PC-3 (cell line): Measurements from ENCODE around the gene CYLD. TPM values are rescaled to one million over a fixed set of nuclear protein-coding genes. Genes with fewer than 3 reads are reported as not detected.

Experiments used
- ATAC-seq: fragments of 200-7000 bp; cut with Tn5 transposase; 2 replicates; pipeline ENCODE4 v1.9.1; 2020; ENCODE audit warnings: mild to moderate bottlenecking, moderate library complexity
- BruUV-seq: library from RNA; stranded (reverse); fragments of 400-500 nt; replicated peaks from 2 replicates; lab custom pipeline; 2021; lab: Mats Ljungman, UMichigan
- CTCF ChIA-PET: fragments of 300-600 bp; sonication (Branson Sonifier 250); formaldehyde crosslinking; loops from one replicate; lab custom pipeline; 2022; ENCODE audit warnings: antibody characterized with exemption; lab: Charles Lee
- POLR2A ChIA-PET: fragments of 300-600 bp; sonication (Branson Sonifier 250); formaldehyde crosslinking; loops from one replicate; lab custom pipeline; 2022; ENCODE audit warnings: antibody characterized with exemption; ENCODE audit not compliant: unreplicated experiment; lab: Charles Lee
- DNase-seq: peaks from one replicate; pipeline ENCODE4 v3.0.0-alpha.2; 2015
- H2AFZ ChIP-seq: fragments of 300-600 bp; sonication (generic); 2 replicates; pipeline ENCODE4 v1.6.0; 2016; ENCODE audit warnings: antibody characterized with exemption, low read length
- H3F3A ChIP-seq: fragments of 300-600 bp; sonication (generic); one replicate; pipeline ENCODE4 v1.6.0; 2017; ENCODE audit warnings: antibody characterized with exemption, low read length, control low read depth, mild to moderate bottlenecking; ENCODE audit not compliant: unreplicated experiment
- H3K27ac ChIP-seq: fragments of 300-600 bp; sonication (generic); 2 replicates; pipeline ENCODE4 v1.5.1; 2016; ENCODE audit warnings: mild to moderate bottlenecking, low read length
- H3K27me3 ChIP-seq: fragments of 300-600 bp; sonication (generic); 2 replicates; pipeline ENCODE4 v1.6.1; 2016; ENCODE audit warnings: low read length, mixed read lengths
- H3K36me3 ChIP-seq: fragments of 300-600 bp; sonication (generic); 2 replicates; pipeline ENCODE4 v1.6.1; 2016; ENCODE audit warnings: low read depth, mixed run types, low read length, mixed read lengths
- H3K4me1 ChIP-seq: fragments of 300-600 bp; sonication (generic); 2 replicates; pipeline ENCODE4 v1.5.1; 2016; ENCODE audit warnings: low read length; ENCODE audit not compliant: insufficient read depth
- H3K4me2 ChIP-seq: fragments of 300-600 bp; sonication (generic); 2 replicates; pipeline ENCODE4 v1.6.0; 2016; ENCODE audit warnings: low read length
- H3K4me3 ChIP-seq: fragments of 300-600 bp; sonication (generic); 2 replicates; pipeline ENCODE4 v1.5.1; 2016; ENCODE audit warnings: mild to moderate bottlenecking, low read length, mixed read lengths
- H3K79me2 ChIP-seq: fragments of 300-600 bp; sonication (generic); 2 replicates; pipeline ENCODE4 v1.6.1; 2017; ENCODE audit warnings: low read length, mixed read lengths
- H3K9ac ChIP-seq: fragments of 300-600 bp; sonication (generic); 2 replicates; pipeline ENCODE4 v1.6.0; 2016; ENCODE audit warnings: mild to moderate bottlenecking, low read length
- H3K9me2 ChIP-seq: fragments of 300-600 bp; sonication (generic); replicated peaks from 2 replicates; pipeline ENCODE4 v1.6.1; 2016; ENCODE audit warnings: mixed run types, low read length, mixed read lengths
- H3K9me3 ChIP-seq: fragments of 300-600 bp; sonication (generic); 2 replicates; pipeline ENCODE4 v1.6.1; 2016; ENCODE audit warnings: low read length, mixed read lengths
- H4K20me1 ChIP-seq: fragments of 300-600 bp; sonication (generic); 2 replicates; pipeline ENCODE4 v1.6.1; 2016; ENCODE audit warnings: low read length, mixed read lengths
- CTCF ChIP-seq: fragments of 300-600 bp; sonication (generic); conservative IDR thresholded peaks from 2 replicates; pipeline ENCODE4 v1.5.1; 2017; ENCODE audit warnings: antibody characterized with exemption, low read depth, mild to moderate bottlenecking, low read length
- EZH2 ChIP-seq: fragments of 300-600 bp; sonication (generic); IDR thresholded peaks from one replicate; pipeline ENCODE4 v1.6.1; 2017; ENCODE audit warnings: antibody characterized with exemption, mild to moderate bottlenecking, low read length; ENCODE audit not compliant: unreplicated experiment
- EZH2phosphoT487 ChIP-seq: fragments of 300-600 bp; sonication (generic); IDR thresholded peaks from 2 replicates; pipeline ENCODE4 v1.6.1; 2018; ENCODE audit warnings: mild to moderate bottlenecking, antibody characterized with exemption, low read length, borderline replicate concordance
- intact Hi-C: fragments of 100-400 bp; cut with micrococcal nuclease; formaldehyde crosslinking; loops from 2 replicates; pipeline ENCODE4 v1.9.0; 2023
- total RNA-seq: library from RNA; depleted of rRNA; stranded (reverse); fragments of >200 nt; gene quantifications from 2 replicates; pipeline ENCODE4 v1.2.3, GENCODE V29; 2014

CYLD gene
- total RNA-seq, 1 experiment from 2014 or later: 8.6 TPM

DNA sequence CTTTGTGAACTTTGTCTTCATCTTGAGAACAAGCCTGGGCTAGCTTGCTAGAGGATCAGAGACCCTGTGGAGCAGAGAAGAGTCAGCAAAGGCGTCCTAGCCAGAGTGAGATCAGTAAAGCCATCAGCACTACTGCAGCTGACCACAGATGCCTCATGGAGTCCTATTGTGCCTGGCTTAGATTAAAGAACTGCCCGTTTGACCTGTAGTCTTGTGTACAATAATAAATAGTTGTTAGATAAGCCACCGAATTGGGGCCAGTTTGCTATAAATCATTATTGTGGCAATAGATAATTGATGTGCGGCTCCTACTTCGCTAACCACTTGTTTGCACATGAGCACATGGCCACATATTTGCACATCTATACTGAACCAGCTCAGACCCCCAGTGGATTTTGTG is 103.0 kb downstream of the CYLD start:
- Histone ChIP-seq H2AFZ (no peak overlapping the region), H3K36me3 (no peaks in the 10 kb centered on the region), H3K4me2 (no peak overlapping the region), H3K4me1 (no peaks in the 10 kb centered on the region), H3K27ac (no peak overlapping the region), H3K27me3 (no peaks in the 10 kb centered on the region), H3K79me2 (no peaks in the 10 kb centered on the region), H3F3A (no peaks in the 10 kb centered on the region), H3K4me3 (no peak overlapping the region), H3K9ac (no peak overlapping the region), H4K20me1 (no peaks in the 10 kb centered on the region), H3K9me2 (no peaks in the 10 kb centered on the region), H3K9me3 (no peaks in the 10 kb centered on the region)
- ATAC-seq (no peak), DNase-seq (no peak)
- TF ChIP-seq CTCF (no peak), EZH2 (no peak), EZH2phosphoT487 (no peak)
- BruUV-seq: no TSS peak
- CTCF ChIA-PET: no interaction called here
- POLR2A ChIA-PET: no interaction called here
- intact Hi-C loops: no loop called here

GRCh38 chr16:50845296-50845695 is 103.4 kb downstream of the CYLD start:
- no peak for DNase-seq
- POLR2A ChIA-PET: no interaction called here
- TF ChIP-seq EZH2 (no peak), CTCF (no peak), EZH2phosphoT487 (no peak)
- CTCF ChIA-PET: no interaction called here
- no peak overlapping the region for H3K9ac ChIP-seq
- intact Hi-C loops: no loop called here
- no peaks in the 10 kb centered on the region for H4K20me1 ChIP-seq
- no peaks in the 10 kb centered on the region for H3K27me3 ChIP-seq
- no peak overlapping the region for H3K4me3 ChIP-seq
- H3K9me3 ChIP-seq: no peaks in the 10 kb centered on the region
- H3K27ac ChIP-seq: no peak overlapping the region
- no TSS peak for BruUV-seq
- no peak overlapping the region for H2AFZ ChIP-seq
- no peaks in the 10 kb centered on the region for H3K4me1 ChIP-seq
- no peaks in the 10 kb centered on the region for H3K9me2 ChIP-seq
- ATAC-seq: no peak
- no peaks in the 10 kb centered on the region for H3K79me2 ChIP-seq
- H3K4me2 ChIP-seq: no peak overlapping the region
- no peaks in the 10 kb centered on the region for H3K36me3 ChIP-seq
- H3F3A ChIP-seq: no peaks in the 10 kb centered on the region

GRCh38 chr16:50846511-50846910 is 104.6 kb downstream of the CYLD start:
- Histone ChIP-seq H3K4me3 (no peak overlapping the region), H2AFZ (no peak overlapping the region), H3F3A (no peaks in the 10 kb centered on the region), H3K27ac (no peak overlapping the region), H3K79me2 (no peaks in the 10 kb centered on the region), H3K4me2 (no peak overlapping the region), H3K36me3 (no peaks in the 10 kb centered on the region), H3K4me1 (no peaks in the 10 kb centered on the region), H4K20me1 (no peaks in the 10 kb centered on the region), H3K9me3 (no peaks in the 10 kb centered on the region), H3K9ac (no peak overlapping the region), H3K9me2 (no peaks in the 10 kb centered on the region), H3K27me3 (peaks cover 4% of the 10 kb centered on the region; the same call in 1 of the 2 replicates)
- ChIA-PET POLR2A (no interaction called here), CTCF (no interaction called here)
- no TSS peak for BruUV-seq
- ATAC-seq (no peak), DNase-seq (no peak)
- intact Hi-C loops: no loop called here
- TF ChIP-seq CTCF: no peak
- TF ChIP-seq EZH2phosphoT487: no peak
- no peak for TF ChIP-seq EZH2
